Right lung (tissue), 5 donors: ENCODE results near the gene MPV17L2. TPM values are rescaled to one million over a fixed set of nuclear protein-coding genes. Genes with fewer than 3 reads are reported as not detected.

Experiments used
- DNase-seq, 2 donors: peaks; one replicate each; pipeline ENCODE4 v3.0.0-alpha.2; 2013
- polyA plus RNA-seq, 5 donors: library from polyadenylated mRNA; unstranded; fragments of 120-200 nt; gene quantifications; one replicate each; pipeline versions ENCODE4 v1.2.1 to v1.2.3, GENCODE V29; 2013; ENCODE audit warnings: inconsistent platforms in 1 of 5, low replicate concordance in 1 of 5; ENCODE audit not compliant: insufficient read length in 5 of 5, insufficient read depth in 1 of 5

Gene MPV17L2
- polyA plus RNA-seq, 5 donors = 5.2 to 10.4 (median 6.3) TPM

GRCh38 chr19:18159810-18160209 lies 33.2 kb upstream of the MPV17L2 start:
- DNase-seq = no peak

DNA sequence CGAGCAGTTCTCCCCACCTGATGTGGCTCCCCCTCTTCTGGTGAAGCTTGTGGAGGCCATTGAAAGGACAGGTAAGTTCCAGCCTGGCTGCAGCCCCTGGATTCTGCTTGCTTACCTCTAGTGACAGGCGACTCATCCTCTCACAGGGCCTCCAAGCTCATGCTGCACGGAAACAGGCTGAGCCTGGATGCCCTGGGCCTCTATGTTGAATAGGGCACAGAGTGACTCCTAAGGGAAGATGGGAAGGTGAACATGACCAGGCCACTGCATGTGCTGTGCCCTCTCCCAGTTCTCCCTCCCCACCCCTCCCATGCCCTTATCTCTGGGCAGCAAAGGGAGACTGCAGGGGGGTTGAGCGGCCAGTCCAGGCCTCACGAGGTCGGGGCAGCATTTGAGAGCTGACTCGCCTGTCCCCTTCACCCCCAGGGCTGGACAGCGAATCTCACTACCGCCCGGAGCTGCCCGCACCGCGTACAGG lies 32.5 kb upstream of the MPV17L2 start:
- no peak for DNase-seq

GRCh38 chr19:18160971-18161635 lies 31.9 kb upstream of the MPV17L2 start:
- DNase-seq = peak; percentile 37 to 38

DNA sequence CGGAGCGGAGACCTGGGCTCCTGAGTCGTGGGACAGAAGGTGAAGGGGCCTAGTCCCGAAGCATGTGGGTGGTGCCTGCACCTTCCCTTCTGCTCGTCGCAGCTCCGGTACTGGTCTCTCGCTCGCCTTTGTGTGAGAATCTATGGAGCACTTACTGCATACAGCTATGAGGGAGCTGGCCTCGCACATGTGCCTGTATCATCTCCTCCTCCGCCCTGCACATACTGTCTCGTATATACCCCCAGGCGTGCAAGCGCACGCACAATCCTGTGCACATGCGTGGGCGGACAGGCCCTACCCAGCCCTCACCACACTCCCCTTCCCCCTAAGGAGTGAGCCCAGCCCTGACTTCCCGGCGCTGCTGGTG lies 31.4 kb upstream of the MPV17L2 start:
- no peak for DNase-seq

DNA sequence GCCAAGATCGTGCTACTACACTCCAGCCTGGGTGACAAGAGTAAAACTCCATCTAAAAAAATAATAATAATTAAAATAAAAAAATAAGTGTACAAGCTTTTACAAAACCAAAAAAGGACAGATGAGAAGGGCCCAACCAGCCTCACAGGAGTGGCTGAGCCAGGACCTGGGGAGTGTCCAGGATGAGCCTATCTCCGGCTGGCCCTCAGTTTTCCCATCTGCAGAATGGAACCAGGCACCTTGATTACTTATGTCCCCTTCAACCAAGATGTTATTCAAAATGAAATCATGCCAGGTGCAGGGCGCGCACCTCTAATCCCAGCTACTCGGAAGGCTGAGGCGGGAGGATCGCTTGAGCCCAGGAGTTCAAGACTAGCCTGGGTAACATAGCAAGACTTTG lies 28.9 kb upstream of the MPV17L2 start:
- no peak for DNase-seq

- DNase-seq = no peak
Measured at GRCh38 chr19:18165794-18166544, 27.0 kb upstream of the MPV17L2 start.

- no peak for DNase-seq
Measured at GRCh38 chr19:18167011-18167410, 26.0 kb upstream of the MPV17L2 start.

DNA sequence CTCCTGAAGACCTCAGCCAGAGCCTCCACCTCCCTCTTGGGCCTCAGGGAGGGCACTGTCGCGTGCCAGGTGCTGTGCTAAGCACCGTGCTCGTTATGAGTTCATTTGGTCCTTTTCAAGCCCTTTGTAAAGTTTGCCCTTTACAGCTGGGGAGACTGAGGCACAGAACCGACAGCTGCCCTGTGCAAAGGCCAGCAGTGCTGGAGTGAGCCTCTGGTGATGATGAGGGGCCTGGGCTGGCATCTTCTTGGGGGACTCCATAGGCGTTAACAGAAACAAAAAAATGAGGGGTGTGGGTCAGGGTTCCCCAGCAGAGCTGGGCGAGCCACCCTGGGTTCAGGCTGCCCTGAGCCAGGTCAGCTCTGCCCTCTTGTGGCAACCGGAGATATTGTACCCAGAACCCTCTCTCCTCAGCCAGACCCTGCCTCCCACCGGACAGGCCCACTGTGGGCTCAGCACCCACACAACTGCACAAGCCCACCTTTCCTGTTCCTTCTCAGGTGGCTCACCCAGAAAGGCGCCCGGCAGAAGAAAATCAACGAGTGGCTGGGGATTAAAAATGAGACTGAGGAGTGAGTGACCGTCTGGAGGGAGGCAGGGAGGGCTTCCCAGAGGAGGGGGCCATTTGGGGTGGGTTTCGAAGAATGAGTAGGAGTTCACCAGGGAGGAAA lies 24.9 kb upstream of the MPV17L2 start:
- no peak for DNase-seq

DNA sequence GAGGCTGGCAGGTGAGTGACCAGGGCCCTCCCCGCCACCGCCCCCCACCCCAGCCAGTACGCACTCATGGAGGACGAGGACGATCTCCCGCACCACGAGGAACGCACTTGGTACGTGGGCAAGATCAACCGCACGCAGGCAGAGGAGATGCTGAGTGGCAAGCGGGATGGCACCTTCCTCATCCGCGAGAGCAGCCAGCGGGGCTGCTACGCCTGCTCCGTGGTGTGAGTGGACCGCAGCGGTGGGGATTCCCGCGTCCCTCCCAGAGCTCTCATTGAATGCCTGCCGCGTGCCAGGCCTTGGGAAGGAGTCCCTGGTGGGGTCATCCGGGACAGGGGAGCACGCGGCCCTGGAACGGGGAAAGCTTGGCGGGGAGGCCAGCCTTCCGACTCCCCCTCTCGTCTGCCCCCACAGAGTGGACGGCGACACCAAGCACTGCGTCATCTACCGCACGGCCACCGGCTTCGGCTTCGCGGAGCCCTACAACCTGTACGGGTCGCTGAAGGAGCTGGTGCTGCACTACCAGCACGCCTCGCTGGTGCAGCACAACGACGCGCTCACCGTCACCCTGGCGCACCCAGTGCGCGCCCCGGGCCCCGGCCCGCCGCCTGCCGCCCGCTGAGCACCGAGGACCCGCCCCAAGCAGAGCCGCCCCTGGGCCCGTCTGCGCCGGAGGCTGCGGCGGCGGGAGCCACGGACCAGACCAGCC lies 24.2 kb upstream of the MPV17L2 start:
- no peak for DNase-seq

DNA sequence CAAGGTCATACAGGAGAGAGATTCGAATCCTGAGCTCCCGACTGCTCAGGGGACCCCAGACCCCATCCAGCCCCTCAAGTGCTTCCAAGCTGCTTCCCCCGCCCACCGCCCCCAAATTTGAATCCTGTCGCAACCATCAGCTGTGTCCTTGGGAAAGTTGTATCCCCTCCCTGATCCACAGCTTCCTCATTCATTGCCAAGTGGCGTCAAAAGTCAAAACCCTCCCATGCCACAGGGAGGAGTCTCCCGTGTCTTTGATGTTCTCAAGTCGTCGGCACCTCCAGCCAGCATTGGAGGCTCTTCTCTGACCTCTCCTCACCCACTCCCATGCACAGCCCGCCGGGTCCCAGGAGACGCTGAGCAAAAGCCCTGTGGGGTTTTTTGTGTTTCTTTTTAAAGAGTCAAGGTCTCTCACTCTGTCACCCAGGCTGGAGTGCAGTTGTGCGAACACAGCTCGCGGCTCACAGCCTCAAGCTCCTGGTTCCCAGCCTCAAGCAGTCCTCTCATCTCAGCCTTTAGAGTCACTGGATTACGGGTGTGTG lies 22.2 kb upstream of the MPV17L2 start:
- DNase-seq = no peak

DNA sequence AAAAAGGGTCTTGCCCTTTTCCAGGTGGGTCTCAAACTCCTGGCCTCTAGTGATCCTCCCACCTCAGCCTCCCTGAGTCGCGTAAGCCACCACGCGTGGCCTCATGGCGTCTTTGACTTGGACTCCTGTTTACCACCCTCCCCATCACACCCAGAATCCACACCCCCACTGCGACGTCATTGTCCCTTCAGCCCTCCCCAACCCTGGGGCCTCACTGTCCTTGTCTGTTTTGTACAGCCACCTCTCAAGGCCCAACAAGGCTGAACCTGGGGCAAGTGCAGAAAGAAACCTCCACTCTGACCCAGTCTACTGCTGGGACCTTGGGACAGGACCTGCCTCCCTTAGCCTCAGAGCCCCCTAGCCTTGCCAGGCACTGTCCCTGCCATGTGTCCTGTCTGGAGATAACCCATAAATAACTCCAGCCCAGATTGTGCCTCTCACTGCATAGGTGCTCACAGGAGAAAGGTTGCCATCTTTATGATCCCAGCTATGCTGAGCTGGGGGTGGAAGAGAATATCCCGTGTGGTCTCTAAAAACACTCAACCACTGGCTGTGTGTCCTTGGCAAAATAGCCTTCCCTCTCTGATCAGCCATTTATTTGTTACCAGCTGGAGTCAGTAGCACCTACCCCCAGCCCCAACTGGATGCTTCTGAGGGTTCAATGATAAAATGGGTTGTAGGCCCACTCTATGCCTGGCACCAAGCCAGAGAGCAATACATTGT lies 21.3 kb upstream of the MPV17L2 start:
- DNase-seq = no peak

GRCh38 chr19:18172331-18173053 lies 20.5 kb upstream of the MPV17L2 start:
- DNase-seq = no peak

- DNase-seq = no peak
Measured at GRCh38 chr19:18173054-18173571, 19.9 kb upstream of the MPV17L2 start.

- DNase-seq = peak in 1 of 2 donors; percentile 71
Measured at GRCh38 chr19:18173572-18174288, 19.3 kb upstream of the MPV17L2 start, which contains the start of gene IFI30. IFI30 (plus strand) TSS chr19:18173813; CDS start chr19:18173842, 29 bp downstream.

DNA sequence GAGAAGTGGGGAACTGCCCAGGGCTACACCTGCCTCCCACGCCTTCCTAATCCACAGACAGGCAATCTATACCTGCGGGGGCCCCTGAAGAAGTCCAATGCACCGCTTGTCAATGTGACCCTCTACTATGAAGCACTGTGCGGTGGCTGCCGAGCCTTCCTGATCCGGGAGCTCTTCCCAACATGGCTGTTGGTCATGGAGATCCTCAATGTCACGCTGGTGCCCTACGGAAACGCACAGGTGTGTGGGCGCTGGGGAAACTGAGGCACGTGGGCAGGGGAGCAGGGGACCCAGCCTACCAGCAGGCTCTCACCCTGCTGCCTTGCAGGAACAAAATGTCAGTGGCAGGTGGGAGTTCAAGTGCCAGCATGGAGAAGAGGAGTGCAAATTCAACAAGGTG lies 18.0 kb upstream of the MPV17L2 start:
- DNase-seq = no peak

- DNase-seq = no peak
Measured at GRCh38 chr19:18176367-18177310, 16.4 kb upstream of the MPV17L2 start.

DNA sequence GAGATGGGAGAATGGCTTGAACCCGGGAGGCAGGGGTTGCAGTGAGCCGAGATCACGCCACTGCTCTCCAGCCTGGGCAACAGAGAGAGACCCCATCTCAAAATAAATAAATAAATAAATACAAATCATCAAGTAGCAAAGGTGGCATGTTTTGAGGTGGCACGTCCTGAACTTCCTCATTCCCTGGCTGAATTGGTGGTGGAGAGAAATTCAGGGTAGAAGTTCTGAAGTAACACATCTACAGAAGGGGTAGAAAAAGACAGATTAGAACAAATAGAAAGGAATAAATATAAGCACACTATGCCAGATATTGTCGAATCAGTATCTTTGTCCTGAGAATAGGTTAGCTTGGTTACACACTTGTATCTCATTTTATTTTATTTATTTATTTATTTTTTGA lies 13.1 kb upstream of the MPV17L2 start:
- DNase-seq = no peak

GRCh38 chr19:18183529-18183928 lies 9.5 kb upstream of the MPV17L2 start:
- no peak for DNase-seq
